ENCODE results near the gene JPT1. TPM values are rescaled to one million over a fixed set of nuclear protein-coding genes. Genes with fewer than 3 reads are reported as not detected.
"Not testable (repeated sequence)": the region's sequence is repeated elsewhere in the genome, so short reads cannot be mapped to it uniquely, and the experiment has no call there.

The JPT1 gene
- total RNA-seq: 20.3 TPM

- peak; percentile 98 for DNase-seq (ENCODE audit: low spot score)
- intact Hi-C loops (cut with DNase I): no loop called here
- ATAC-seq: peak; percentile 100
Observed at GRCh38 chr17:75154195-75155106, at the start of gene JPT1. JPT1 (minus strand) TSS chr17:75154512; CDS start chr17:75154397, 115 bp downstream.

- intact Hi-C loops (cut with DNase I): no loop called here
- ATAC-seq (no peak), DNase-seq (ENCODE audit: low spot score) (no peak)
Observed at GRCh38 chr17:75199886-75200618, 45.7 kb upstream of the JPT1 start.

- ATAC-seq (no peak), DNase-seq (ENCODE audit: low spot score) (no peak)
- intact Hi-C loops (cut with DNase I): no loop called here
Observed at GRCh38 chr17:75194879-75195278, 40.6 kb upstream of the JPT1 start.

GRCh38 chr17:75191584-75191983 lies 37.3 kb upstream of the JPT1 start:
- ATAC-seq (no peak), DNase-seq (ENCODE audit: low spot score) (peak; percentile 27)
- intact Hi-C loops (cut with DNase I): no loop called here

GRCh38 chr17:75188614-75189013 lies 34.3 kb upstream of the JPT1 start:
- intact Hi-C loops (cut with DNase I): no loop called here
- ATAC-seq (no peak), DNase-seq (ENCODE audit: low spot score) (no peak)

- peak; percentile 43 for DNase-seq (ENCODE audit: low spot score)
- no peak for ATAC-seq
- intact Hi-C loops (cut with DNase I): no loop called here
Observed at GRCh38 chr17:75183999-75184884, 29.9 kb upstream of the JPT1 start.

- peak; percentile 97 for DNase-seq (ENCODE audit: low spot score)
- intact Hi-C loops (cut with DNase I): no loop called here
- peak; percentile 97 for ATAC-seq
Observed at GRCh38 chr17:75182569-75183436, 28.5 kb upstream of the JPT1 start, which contains the start of gene SUMO2. SUMO2 (minus strand) TSS chr17:75182959; CDS start chr17:75182834, 125 bp downstream.

- no peak for ATAC-seq
- intact Hi-C loops (cut with DNase I): no loop called here
Observed at GRCh38 chr17:75182319-75182568, 27.9 kb upstream of the JPT1 start.

GRCh38 chr17:75181608-75182318 lies 27.5 kb upstream of the JPT1 start:
- peak; percentile 70 for DNase-seq (ENCODE audit: low spot score)
- intact Hi-C loops (cut with DNase I): no loop called here
- peak; percentile 6 for ATAC-seq

More at GRCh38 chr17:75182319-75182568, 27.9 kb upstream of the JPT1 start:
- DNase-seq (ENCODE audit: low spot score): peak; percentile 76

GRCh38 chr17:75181110-75181509 lies 26.8 kb upstream of the JPT1 start:
- intact Hi-C loops (cut with DNase I): no loop called here
- ATAC-seq (no peak), DNase-seq (ENCODE audit: low spot score) (no peak)

- ATAC-seq: no peak
- DNase-seq (ENCODE audit: low spot score): peak; percentile 38
- intact Hi-C loops (cut with DNase I): no loop called here
Observed at GRCh38 chr17:75178453-75178852, 24.1 kb upstream of the JPT1 start.

- no peak for ATAC-seq
- intact Hi-C loops (cut with DNase I): no loop called here
- DNase-seq (ENCODE audit: low spot score): no peak
Observed at GRCh38 chr17:75176625-75177024, 22.3 kb upstream of the JPT1 start.

- DNase-seq (ENCODE audit: low spot score) (peak; percentile 45), ATAC-seq (no peak)
- intact Hi-C loops (cut with DNase I): no loop called here
Observed at GRCh38 chr17:75174996-75175395, 20.7 kb upstream of the JPT1 start.

GRCh38 chr17:75173526-75173925 lies 19.2 kb upstream of the JPT1 start:
- DNase-seq (ENCODE audit: low spot score) (peak; percentile 25), ATAC-seq (no peak)
- intact Hi-C loops (cut with DNase I): no loop called here

- intact Hi-C loops (cut with DNase I): no loop called here
- peak; percentile 13 for DNase-seq (ENCODE audit: low spot score)
- no peak for ATAC-seq
Observed at GRCh38 chr17:75168998-75169397, 14.7 kb upstream of the JPT1 start.

- ATAC-seq; intact Hi-C loops (cut with DNase I): not testable (repeated sequence)
- peak; percentile 23 for DNase-seq (ENCODE audit: low spot score)
Observed at GRCh38 chr17:75164606-75165005, 10.3 kb upstream of the JPT1 start.

GRCh38 chr17:75163074-75163473 lies 8.8 kb upstream of the JPT1 start:
- intact Hi-C loops (cut with DNase I): no loop called here
- ATAC-seq (no peak), DNase-seq (ENCODE audit: low spot score) (peak; percentile 13)

- intact Hi-C loops (cut with DNase I): no loop called here
- no peak for ATAC-seq
- DNase-seq (ENCODE audit: low spot score): no peak
Observed at GRCh38 chr17:75160211-75160610, 5.9 kb upstream of the JPT1 start.
